ENCODE measurements around the gene MRPL53. TPM values are rescaled to one million over a fixed set of nuclear protein-coding genes. Genes with fewer than 3 reads are reported as not detected.
A peak's percentile ranks its signal among the peaks of the same experiment; 100 is the strongest.

Gene MRPL53
- total and polyA plus RNA-seq, 2 of the 13 experiments (the other 11 are each of a cell fraction or from before 2014, with no cell fraction given): 34.3 to 51.9 TPM

- no peak for TF ChIP-seq KIAA2018 (CRISPR knock-in tag; IDR thresholded peaks at IDR 0.05; ENCODE audit: borderline replicate concordance)
- no peak for TF ChIP-seq DR1 (CRISPR knock-in tag; IDR thresholded peaks at IDR 0.05)
- no peak for TF ChIP-seq CBX5 (CRISPR knock-in tag; IDR thresholded peaks at IDR 0.05; ENCODE audit: borderline replicate concordance)
- TF ChIP-seq REXO4 (CRISPR knock-in tag; IDR thresholded peaks at IDR 0.05; ENCODE audit: borderline replicate concordance): no peak
- TF ChIP-seq ZBTB49 (CRISPR knock-in tag; IDR thresholded peaks at IDR 0.05; ENCODE audit: borderline replicate concordance): no peak
- no peak for TF ChIP-seq ZNF841 (CRISPR knock-in tag; IDR thresholded peaks at IDR 0.05; ENCODE audit: borderline replicate concordance)
- TF ChIP-seq ZNF30 (CRISPR knock-in tag; IDR thresholded peaks at IDR 0.05): no peak
- TF ChIP-seq ZNF775 (CRISPR knock-in tag; IDR thresholded peaks at IDR 0.05; ENCODE audit: borderline replicate concordance): no peak
- no peak for TF ChIP-seq AGO2 (optimal IDR thresholded peaks at IDR 0.05; ENCODE audit: low read depth, low read length)
- TF ChIP-seq TFAP4 (IDR thresholded peaks at IDR 0.05; ENCODE audit: borderline replicate concordance, low read depth): peak; percentile 20; the same call in 1 of the 2 replicates
- TF ChIP-seq DMAP1 (CRISPR knock-in tag; IDR thresholded peaks at IDR 0.05): no peak; the same call in 1 of the 2 replicates
- no peak for TF ChIP-seq STAT5B (CRISPR knock-in tag; IDR thresholded peaks at IDR 0.05)
- no peak for TF ChIP-seq ZKSCAN8 (CRISPR knock-in tag; IDR thresholded peaks at IDR 0.05; ENCODE audit: borderline replicate concordance)
- no peak for TF ChIP-seq JUND (CRISPR knock-in tag; IDR thresholded peaks at IDR 0.05)
- TF ChIP-seq DNMT3B (CRISPR knock-in tag; conservative IDR thresholded peaks at IDR 0.05): no peak
- no peak for TF ChIP-seq ZFP36L2 (CRISPR knock-in tag; IDR thresholded peaks at IDR 0.05)
Measured at GRCh38 chr2:74496997-74497776, 24.7 kb upstream of the MRPL53 start (continued).

Measured in HepG2 (cell line).